SK-N-SH treated with all-trans-retinoic acid at 6 μM for 48 hours (cell line): ENCODE measurements around the gene OSBPL5.
A peak's percentile ranks its signal among the peaks of the same experiment; 100 is the strongest.

Source experiments
- ATAC-seq: fragments of 200-7000 bp; cut with Tn5 transposase; 3 replicates; pipeline ENCODE4 v1.9.1; 2020; ENCODE audit warnings: mild to moderate bottlenecking, moderate library complexity
- ARNTL ChIP-seq: fragments of 450-650 bp; formaldehyde crosslinking; IDR thresholded peaks from 2 replicates; pipeline ENCODE4 v1.5.0; 2020; ENCODE audit warnings: low read depth, mild to moderate bottlenecking, moderate library complexity, borderline replicate concordance
- BACH2 ChIP-seq: fragments of 250-450 bp; sonication (Bioruptor Pico); IDR thresholded peaks from 2 replicates; pipeline ENCODE4 v1.9.0; 2021; ENCODE audit warnings: mild to moderate bottlenecking, borderline replicate concordance
- CSDC2 ChIP-seq: fragments of 250-450 bp; sonication (Bioruptor Pico); IDR thresholded peaks from 2 replicates; pipeline ENCODE4 v1.5.0; 2020; ENCODE audit warnings: mild to moderate bottlenecking, moderate library complexity
- ESRRG ChIP-seq: fragments of 250-450 bp; sonication (Bioruptor Pico); IDR thresholded peaks from 2 replicates; pipeline ENCODE4 v1.6.1; 2021; ENCODE audit warnings: mild to moderate bottlenecking
- ISL1 ChIP-seq: fragments of 250-450 bp; sonication (Bioruptor Pico); IDR thresholded peaks from 2 replicates; pipeline ENCODE4 v2.1.2; 2022; ENCODE audit warnings: mild to moderate bottlenecking, moderate library complexity
- OSR1 ChIP-seq: fragments of 250-450 bp; sonication (Bioruptor Pico); IDR thresholded peaks from 2 replicates; pipeline ENCODE4 v1.8.0; 2022; ENCODE audit warnings: moderate library complexity, mild to moderate bottlenecking, inconsistent platforms
- PPARA ChIP-seq: fragments of 250-450 bp; sonication (Bioruptor Pico); IDR thresholded peaks from 2 replicates; pipeline ENCODE4 v1.5.0; 2020; ENCODE audit warnings: mild to moderate bottlenecking, borderline replicate concordance
- RARB ChIP-seq: fragments of 250-450 bp; sonication (Bioruptor Pico); IDR thresholded peaks from 2 replicates; pipeline ENCODE4 v1.8.0; 2021; ENCODE audit warnings: mild to moderate bottlenecking, moderate library complexity
- SNAI2 ChIP-seq: fragments of 250-450 bp; sonication (Bioruptor Pico); IDR thresholded peaks from 2 replicates; pipeline ENCODE4 v1.5.0; 2020; ENCODE audit warnings: mild to moderate bottlenecking, moderate library complexity
- TCF4 ChIP-seq: fragments of 250-450 bp; sonication (Bioruptor Pico); IDR thresholded peaks from 2 replicates; pipeline ENCODE4 v1.8.0; 2021; ENCODE audit warnings: mild to moderate bottlenecking, moderate library complexity, borderline replicate concordance
- TOX ChIP-seq: fragments of 250-450 bp; sonication (Bioruptor Pico); IDR thresholded peaks from 2 replicates; pipeline ENCODE4 v1.8.0; 2021; ENCODE audit warnings: mild to moderate bottlenecking, moderate library complexity, borderline replicate concordance
- ZC3H10 ChIP-seq: fragments of 250-450 bp; sonication (Bioruptor Pico); IDR thresholded peaks from 2 replicates; pipeline ENCODE4 v1.5.1; 2021; ENCODE audit warnings: mild to moderate bottlenecking, moderate library complexity
- ZFP3 ChIP-seq: fragments of 250-450 bp; sonication (Bioruptor Pico); IDR thresholded peaks from 2 replicates; pipeline ENCODE4 v1.5.0; 2020; ENCODE audit warnings: mild to moderate bottlenecking, moderate library complexity
- ZNF70 ChIP-seq: fragments of 450-650 bp; formaldehyde crosslinking; IDR thresholded peaks from 2 replicates; pipeline ENCODE4 v1.5.0; 2020; ENCODE audit warnings: mild to moderate bottlenecking, moderate library complexity
- ZNF8 ChIP-seq: fragments of 450-650 bp; formaldehyde crosslinking; IDR thresholded peaks from 2 replicates; pipeline ENCODE4 v1.5.0; 2020; ENCODE audit warnings: mild to moderate bottlenecking, moderate library complexity
- TF ChIP-seq, protein P1 (sequence below): fragments of 250-450 bp; sonication (Bioruptor Pico); IDR thresholded peaks from 2 replicates; pipeline ENCODE4 v1.5.1; 2020; ENCODE audit warnings: low read depth, mild to moderate bottlenecking, moderate library complexity
- TF ChIP-seq, protein P2 (sequence below): fragments of 250-450 bp; sonication (Bioruptor Pico); IDR thresholded peaks from 2 replicates; pipeline ENCODE4 v1.8.0; 2020; ENCODE audit warnings: mild to moderate bottlenecking, moderate library complexity, borderline replicate concordance
- TF ChIP-seq, protein P3 (sequence below): fragments of 250-450 bp; sonication (Bioruptor Pico); IDR thresholded peaks from 2 replicates; pipeline ENCODE4 v1.8.0; 2021; ENCODE audit warnings: low read depth, mild to moderate bottlenecking, moderate library complexity, borderline replicate concordance
- TF ChIP-seq, protein P4 (sequence below): fragments of 250-450 bp; sonication (Bioruptor Pico); IDR thresholded peaks from 2 replicates; pipeline ENCODE4 v1.5.1; 2021; ENCODE audit warnings: mild to moderate bottlenecking, moderate library complexity

OSBPL5 gene

DNA sequence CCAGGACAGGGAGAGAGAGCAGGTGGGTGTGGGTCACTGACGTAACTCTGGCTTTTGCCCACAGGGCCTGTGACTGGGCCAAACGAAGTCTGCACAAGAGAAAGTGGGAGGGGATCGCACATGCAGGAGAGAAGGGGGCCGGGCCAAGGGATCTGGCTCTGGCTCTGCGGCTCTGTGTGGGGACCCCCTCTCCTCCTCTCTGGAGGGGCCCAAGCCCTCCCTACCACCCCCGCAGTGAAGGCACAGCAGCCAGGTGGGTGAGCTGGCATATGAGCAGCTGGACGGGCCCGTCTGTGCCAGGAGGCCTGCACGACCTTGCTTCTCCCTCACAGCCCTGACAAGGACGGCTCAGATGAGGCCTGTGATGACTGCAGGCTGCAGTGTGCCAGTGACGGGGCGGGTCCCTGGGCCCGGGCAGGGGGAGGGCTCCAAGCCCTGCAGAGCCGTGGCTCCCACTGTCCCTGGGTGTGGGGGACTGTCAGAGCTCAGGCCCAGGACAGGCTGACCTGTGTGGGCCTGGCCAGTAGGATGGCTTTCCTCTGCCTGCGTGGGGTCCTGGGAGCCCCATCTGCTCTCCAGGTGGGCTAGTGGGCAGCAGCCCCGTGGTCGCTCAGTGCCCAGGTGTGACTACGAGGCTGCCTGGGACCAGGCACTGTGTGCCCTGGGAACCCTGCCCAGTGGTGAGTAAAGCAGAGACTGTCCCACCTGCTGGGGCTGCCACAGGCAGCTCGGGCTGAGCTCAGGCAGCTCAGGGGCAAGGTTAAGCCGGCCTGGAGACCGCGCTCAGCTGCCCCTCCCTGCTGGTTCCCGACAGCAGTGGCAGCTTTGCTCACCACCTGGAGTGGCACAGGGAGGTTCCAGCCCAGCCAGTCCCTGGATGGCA is 31.3 kb upstream of the OSBPL5 start:
- peak; percentile 17; the same call in 1 of the 3 replicates for ATAC-seq
- TF ChIP-seq PPARA (CRISPR knock-in tag) (no peak), ZNF70 (CRISPR knock-in tag) (no peak), ISL1 (CRISPR knock-in tag) (no peak)
- TF ChIP-seq, protein P1, sequence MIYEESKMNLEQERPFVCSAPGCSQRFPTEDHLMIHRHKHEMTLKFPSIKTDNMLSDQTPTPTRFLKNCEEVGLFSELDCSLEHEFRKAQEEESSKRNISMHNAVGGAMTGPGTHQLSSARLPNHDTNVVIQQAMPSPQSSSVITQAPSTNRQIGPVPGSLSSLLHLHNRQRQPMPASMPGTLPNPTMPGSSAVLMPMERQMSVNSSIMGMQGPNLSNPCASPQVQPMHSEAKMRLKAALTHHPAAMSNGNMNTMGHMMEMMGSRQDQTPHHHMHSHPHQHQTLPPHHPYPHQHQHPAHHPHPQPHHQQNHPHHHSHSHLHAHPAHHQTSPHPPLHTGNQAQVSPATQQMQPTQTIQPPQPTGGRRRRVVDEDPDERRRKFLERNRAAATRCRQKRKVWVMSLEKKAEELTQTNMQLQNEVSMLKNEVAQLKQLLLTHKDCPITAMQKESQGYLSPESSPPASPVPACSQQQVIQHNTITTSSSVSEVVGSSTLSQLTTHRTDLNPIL, result no peak

DNA sequence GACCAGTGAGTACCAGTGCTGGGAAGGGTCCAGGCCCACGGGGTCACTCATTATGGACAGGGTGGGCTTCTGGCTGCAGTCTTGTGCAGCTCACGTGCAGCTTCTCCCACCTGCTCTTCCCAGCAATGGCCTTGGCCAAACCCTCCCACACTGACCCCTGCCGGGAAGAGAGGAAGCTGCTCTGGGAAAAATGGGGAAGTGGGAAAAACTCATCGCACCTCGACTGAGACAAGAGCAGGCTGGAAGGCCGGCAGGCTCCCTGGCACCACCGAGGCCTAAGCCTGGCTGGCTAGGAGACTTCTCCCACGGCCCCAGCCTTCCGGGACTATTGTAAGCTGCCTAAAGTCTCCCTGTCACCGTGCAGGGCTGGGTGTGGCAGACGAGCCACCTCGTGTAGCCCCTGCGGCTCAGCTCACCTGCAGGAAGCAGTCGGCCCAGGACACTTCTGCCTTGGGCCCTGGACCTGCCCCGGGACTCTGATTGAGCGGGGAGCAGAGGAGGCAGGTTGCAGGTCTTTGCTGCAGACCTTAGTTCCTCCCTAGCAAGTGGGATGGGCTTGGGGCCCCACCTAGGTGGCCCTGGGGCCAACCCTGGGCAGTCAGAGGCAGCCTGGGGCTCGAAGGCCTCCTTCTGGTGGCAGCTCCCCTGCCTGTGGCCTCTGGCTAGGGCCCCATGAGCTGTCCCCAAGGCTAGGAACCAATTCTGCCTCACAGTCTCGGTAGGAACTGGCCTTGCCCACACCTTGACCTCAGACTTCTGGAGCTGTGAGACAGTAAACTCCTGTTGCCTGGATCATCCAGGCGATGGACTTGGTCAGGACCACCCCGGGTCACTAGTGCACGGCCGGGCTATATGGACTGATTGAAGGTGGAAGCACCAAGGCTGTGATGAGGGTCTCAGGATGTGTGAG is 30.4 kb upstream of the OSBPL5 start:
- TF ChIP-seq TOX (CRISPR knock-in tag), result no peak
- TF ChIP-seq ZNF8, result no peak
- TF ChIP-seq, protein P2, sequence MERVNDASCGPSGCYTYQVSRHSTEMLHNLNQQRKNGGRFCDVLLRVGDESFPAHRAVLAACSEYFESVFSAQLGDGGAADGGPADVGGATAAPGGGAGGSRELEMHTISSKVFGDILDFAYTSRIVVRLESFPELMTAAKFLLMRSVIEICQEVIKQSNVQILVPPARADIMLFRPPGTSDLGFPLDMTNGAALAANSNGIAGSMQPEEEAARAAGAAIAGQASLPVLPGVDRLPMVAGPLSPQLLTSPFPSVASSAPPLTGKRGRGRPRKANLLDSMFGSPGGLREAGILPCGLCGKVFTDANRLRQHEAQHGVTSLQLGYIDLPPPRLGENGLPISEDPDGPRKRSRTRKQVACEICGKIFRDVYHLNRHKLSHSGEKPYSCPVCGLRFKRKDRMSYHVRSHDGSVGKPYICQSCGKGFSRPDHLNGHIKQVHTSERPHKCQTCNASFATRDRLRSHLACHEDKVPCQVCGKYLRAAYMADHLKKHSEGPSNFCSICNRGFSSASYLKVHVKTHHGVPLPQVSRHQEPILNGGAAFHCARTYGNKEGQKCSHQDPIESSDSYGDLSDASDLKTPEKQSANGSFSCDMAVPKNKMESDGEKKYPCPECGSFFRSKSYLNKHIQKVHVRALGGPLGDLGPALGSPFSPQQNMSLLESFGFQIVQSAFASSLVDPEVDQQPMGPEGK (CRISPR knock-in tag), result no peak
- TF ChIP-seq, protein P3, sequence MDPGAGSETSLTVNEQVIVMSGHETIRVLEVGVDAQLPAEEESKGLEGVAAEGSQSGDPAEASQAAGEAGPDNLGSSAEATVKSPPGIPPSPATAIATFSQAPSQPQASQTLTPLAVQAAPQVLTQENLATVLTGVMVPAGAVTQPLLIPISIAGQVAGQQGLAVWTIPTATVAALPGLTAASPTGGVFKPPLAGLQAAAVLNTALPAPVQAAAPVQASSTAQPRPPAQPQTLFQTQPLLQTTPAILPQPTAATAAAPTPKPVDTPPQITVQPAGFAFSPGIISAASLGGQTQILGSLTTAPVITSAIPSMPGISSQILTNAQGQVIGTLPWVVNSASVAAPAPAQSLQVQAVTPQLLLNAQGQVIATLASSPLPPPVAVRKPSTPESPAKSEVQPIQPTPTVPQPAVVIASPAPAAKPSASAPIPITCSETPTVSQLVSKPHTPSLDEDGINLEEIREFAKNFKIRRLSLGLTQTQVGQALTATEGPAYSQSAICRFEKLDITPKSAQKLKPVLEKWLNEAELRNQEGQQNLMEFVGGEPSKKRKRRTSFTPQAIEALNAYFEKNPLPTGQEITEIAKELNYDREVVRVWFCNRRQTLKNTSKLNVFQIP (CRISPR knock-in tag), result no peak
- no peak for TF ChIP-seq TCF4 (CRISPR knock-in tag)
- ATAC-seq, result no peak

DNA sequence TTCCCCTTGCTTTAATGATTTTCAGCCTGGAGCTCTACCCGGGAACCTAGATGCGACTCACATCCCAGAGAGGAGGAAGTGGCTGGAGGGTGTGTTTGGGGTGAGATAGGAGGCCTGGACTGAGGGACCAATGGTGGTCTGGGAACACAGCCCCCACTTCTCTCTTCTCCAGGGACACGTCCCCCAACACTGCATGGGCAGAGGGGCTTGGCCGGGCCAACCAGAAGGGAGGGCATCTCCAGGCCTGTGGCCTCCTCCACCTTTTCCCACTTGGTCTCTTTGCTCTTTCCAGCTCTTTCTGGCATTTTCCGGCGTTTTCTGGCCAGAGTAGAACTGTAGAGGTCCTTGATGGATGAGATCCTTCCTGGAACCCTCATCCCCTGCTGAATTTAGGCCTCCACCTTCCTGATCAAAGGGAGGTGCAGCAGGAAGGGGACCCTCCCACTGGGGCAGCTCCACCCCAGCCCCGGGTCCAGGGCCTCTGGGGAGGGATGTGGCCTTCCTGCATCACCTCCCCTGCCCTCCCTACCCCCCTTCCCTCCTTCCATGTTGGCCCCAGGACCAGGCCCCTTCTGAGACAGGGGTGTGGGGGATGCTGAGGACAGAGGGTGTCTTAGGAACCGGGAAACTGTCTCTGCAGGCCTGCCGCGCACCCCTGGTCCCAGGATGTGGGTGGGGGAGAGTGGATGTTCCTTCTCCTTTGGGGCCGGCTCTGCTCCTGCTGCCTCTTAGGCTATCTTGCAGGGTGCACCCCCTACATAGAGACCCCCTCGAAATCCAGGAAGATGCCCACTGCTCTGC is 29.1 kb upstream of the OSBPL5 start:
- no peak for ATAC-seq
- no peak for TF ChIP-seq ISL1 (CRISPR knock-in tag)
- TF ChIP-seq, protein P2 (CRISPR knock-in tag), result no peak
- TF ChIP-seq TOX (CRISPR knock-in tag), result no peak
- no peak for TF ChIP-seq ARNTL (CRISPR knock-in tag)
- TF ChIP-seq, protein P4, sequence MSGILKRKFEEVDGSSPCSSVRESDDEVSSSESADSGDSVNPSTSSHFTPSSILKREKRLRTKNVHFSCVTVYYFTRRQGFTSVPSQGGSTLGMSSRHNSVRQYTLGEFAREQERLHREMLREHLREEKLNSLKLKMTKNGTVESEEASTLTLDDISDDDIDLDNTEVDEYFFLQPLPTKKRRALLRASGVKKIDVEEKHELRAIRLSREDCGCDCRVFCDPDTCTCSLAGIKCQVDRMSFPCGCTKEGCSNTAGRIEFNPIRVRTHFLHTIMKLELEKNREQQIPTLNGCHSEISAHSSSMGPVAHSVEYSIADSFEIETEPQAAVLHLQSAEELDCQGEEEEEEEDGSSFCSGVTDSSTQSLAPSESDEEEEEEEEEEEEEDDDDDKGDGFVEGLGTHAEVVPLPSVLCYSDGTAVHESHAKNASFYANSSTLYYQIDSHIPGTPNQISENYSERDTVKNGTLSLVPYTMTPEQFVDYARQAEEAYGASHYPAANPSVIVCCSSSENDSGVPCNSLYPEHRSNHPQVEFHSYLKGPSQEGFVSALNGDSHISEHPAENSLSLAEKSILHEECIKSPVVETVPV, result no peak
- TF ChIP-seq SNAI2 (CRISPR knock-in tag), result no peak
- TF ChIP-seq ZFP3 (CRISPR knock-in tag), result no peak
- TF ChIP-seq CSDC2 (CRISPR knock-in tag), result no peak
- TF ChIP-seq OSR1, result no peak
- no peak for TF ChIP-seq ZNF8
- TF ChIP-seq BACH2, result no peak
- TF ChIP-seq PPARA (CRISPR knock-in tag), result no peak
- TF ChIP-seq RARB (CRISPR knock-in tag), result no peak
- TF ChIP-seq ESRRG (CRISPR knock-in tag), result no peak
- no peak for TF ChIP-seq ZC3H10
- TF ChIP-seq, protein P3 (CRISPR knock-in tag), result no peak
- TF ChIP-seq TCF4 (CRISPR knock-in tag), result no peak
